22Rv1 (cell line): ENCODE measurements around the gene CACNA1C.

ENCODE experiments used
- ZFX ChIP-seq: fragments of 450-650 bp; IDR thresholded peaks from 2 replicates; pipeline ENCODE4 v1.6.1; 2017; ENCODE audit warnings: antibody characterized with exemption, borderline replicate concordance
- TF ChIP-seq, protein P1 (sequence below): fragments of 450-650 bp; IDR thresholded peaks from 2 replicates; pipeline ENCODE4 v1.5.1; 2017; ENCODE audit warnings: mild to moderate bottlenecking

DNA sequence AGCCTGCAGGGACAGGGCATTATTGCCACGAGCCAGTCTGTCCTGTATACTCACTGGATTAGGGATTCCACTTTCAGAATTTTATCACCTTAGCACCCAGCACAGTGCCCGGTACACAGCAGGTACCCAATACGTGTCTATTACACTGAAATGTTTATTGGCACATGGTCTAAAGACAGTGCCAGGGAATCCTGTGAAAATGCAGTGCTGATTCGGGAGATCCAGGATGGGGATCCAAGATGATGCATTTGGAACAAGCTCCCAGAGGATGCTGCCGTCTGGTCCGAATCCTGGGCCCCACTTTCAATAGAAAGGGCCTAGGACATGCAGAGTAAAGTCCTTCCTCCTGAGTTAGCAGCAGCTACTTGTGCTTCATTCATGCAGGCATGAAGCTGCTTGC lies 230.7 kb downstream of the CACNA1C start:
- TF ChIP-seq, protein P1, sequence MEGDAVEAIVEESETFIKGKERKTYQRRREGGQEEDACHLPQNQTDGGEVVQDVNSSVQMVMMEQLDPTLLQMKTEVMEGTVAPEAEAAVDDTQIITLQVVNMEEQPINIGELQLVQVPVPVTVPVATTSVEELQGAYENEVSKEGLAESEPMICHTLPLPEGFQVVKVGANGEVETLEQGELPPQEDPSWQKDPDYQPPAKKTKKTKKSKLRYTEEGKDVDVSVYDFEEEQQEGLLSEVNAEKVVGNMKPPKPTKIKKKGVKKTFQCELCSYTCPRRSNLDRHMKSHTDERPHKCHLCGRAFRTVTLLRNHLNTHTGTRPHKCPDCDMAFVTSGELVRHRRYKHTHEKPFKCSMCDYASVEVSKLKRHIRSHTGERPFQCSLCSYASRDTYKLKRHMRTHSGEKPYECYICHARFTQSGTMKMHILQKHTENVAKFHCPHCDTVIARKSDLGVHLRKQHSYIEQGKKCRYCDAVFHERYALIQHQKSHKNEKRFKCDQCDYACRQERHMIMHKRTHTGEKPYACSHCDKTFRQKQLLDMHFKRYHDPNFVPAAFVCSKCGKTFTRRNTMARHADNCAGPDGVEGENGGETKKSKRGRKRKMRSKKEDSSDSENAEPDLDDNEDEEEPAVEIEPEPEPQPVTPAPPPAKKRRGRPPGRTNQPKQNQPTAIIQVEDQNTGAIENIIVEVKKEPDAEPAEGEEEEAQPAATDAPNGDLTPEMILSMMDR: no peak
- no peak for TF ChIP-seq ZFX
